Gastroesophageal sphincter (tissue), 4 donors: ENCODE results near the gene HIC2. TPM values are rescaled to one million over a fixed set of nuclear protein-coding genes. Genes with fewer than 3 reads are reported as not detected.
"Not testable (repeated sequence)": the region's sequence is repeated elsewhere in the genome, so short reads cannot be mapped to it uniquely, and the experiment has no call there.

Experiments
- ATAC-seq: fragments of 150-250 bp; one replicate; pipeline ENCODE4 v1.9.1; 2016; ENCODE audit warnings: mild to moderate bottlenecking, moderate library complexity
- H3K27ac ChIP-seq, 4 donors: fragments of 200-600 bp; sonication (generic) in 3 of 4; 1 replicate in 3 of 4; 2 replicates in 1 of 4; pipeline ENCODE4 v1.5.1; 2016 to 2019
- H3K27me3 ChIP-seq: fragments of 200-600 bp; sonication (generic); one replicate; pipeline ENCODE4 v1.5.1; 2019
- H3K36me3 ChIP-seq, 2 donors: fragments of 200-600 bp; sonication (generic); one replicate each; pipeline ENCODE4 v1.5.1; 2019; ENCODE audit warnings: control low read depth in 1 of 2
- H3K4me1 ChIP-seq, 3 donors: fragments of 200-600 bp; sonication (generic); 1 replicate in 2 of 3; 2 replicates in 1 of 3; pipeline ENCODE4 v1.5.1; 2016 to 2019; ENCODE audit warnings: control low read depth in 2 of 3
- H3K4me3 ChIP-seq, 2 donors: fragments of 200-600 bp; sonication (generic); one replicate each; pipeline ENCODE4 v1.5.1; 2019; ENCODE audit warnings: mild to moderate bottlenecking in 1 of 2, moderate library complexity in 1 of 2
- H3K9me3 ChIP-seq, 3 donors: fragments of 200-600 bp; sonication (generic); one replicate each; pipeline ENCODE4 v1.5.1; 2017 to 2019; ENCODE audit warnings: control low read depth in 2 of 3
- CTCF ChIP-seq, 4 experiments: fragments of 200-600 bp in 2 of 4; fragments of 450-650 bp in 2 of 4; sonication (generic) in 1 of 4; IDR thresholded peaks; one replicate each; pipeline ENCODE4 v1.5.1; 2017 to 2019; ENCODE audit warnings: antibody characterized with exemption in 4 of 4, mild to moderate bottlenecking in 2 of 4, moderate library complexity in 2 of 4
- WGBS, 2 donors: methylation state at CpG; one replicate each; pipeline ENCODE4 v1.1.5; 2018; ENCODE audit warnings: low coverage in 1 of 2; 5-methylcytosine and 5-hydroxymethylcytosine counted together
- total RNA-seq, 4 donors: library from RNA; depleted of rRNA; stranded (reverse); fragments of >200 nt; gene quantifications; one replicate each; pipeline ENCODE4 v1.1.0, GENCODE V29; 2016

The HIC2 gene
- total RNA-seq, 4 donors from 2014 or later: 4.4 to 5.1 (median 4.8) TPM

GRCh38 chr22:21407792-21408191, 9.4 kb upstream of the HIC2 start:
- not testable (repeated sequence) for H3K9me3 ChIP-seq, H3K36me3 ChIP-seq, ATAC-seq, H3K27me3 ChIP-seq, H3K4me3 ChIP-seq, H3K4me1 ChIP-seq, H3K27ac ChIP-seq
- no CpG with 5 or more reads among the region's 4 CpGs for WGBS, 2 donors

DNA sequence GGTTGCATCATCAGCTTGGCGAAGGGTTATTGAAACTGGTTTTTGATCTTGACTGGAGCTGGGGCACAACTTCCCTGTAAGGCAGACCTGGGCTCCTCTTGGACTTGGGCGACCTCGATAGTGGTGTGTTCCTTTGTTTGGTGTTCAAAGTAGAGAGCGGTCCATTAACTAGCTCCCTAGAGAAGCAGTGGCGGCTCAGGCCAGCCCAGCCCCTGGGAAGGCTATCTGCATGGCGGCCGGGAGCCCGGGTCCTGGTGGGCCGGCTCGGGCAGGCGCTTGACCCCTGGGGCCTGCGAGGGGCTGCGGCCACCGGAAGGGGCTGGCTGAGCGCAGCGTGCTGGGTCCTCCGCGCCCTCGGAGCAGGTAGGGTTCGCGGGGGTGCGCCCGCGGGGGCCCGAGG, 796 bp upstream of the HIC2 start:
- not testable (repeated sequence) for ATAC-seq, H3K27ac ChIP-seq, H3K36me3 ChIP-seq, H3K9me3 ChIP-seq, H3K27me3 ChIP-seq, H3K4me3 ChIP-seq, H3K4me1 ChIP-seq
- WGBS, 2 donors: no CpG with 5 or more reads among the region's 25 CpGs

- H3K27me3 ChIP-seq, H3K9me3 ChIP-seq, H3K4me1 ChIP-seq, H3K36me3 ChIP-seq: not testable (repeated sequence)
- WGBS, 2 donors: no CpG with 5 or more reads among the region's 33 CpGs
- peak overlapping the region; percentile 33 to 51 for H3K4me3 ChIP-seq
- ATAC-seq: peak; percentile 18
- H3K27ac ChIP-seq: peak overlapping the region in 3 of 4 donors; percentile 73 to 76 (median 74)
- peak in 1 of 4 experiments; percentile 8 for TF ChIP-seq CTCF (IDR thresholded peaks at IDR 0.05)
These were observed 682 bp downstream of the HIC2 start for GRCh38 chr22:21417853-21418252.

GRCh38 chr22:21418974-21419638, 1.9 kb downstream of the HIC2 start:
- H3K36me3 ChIP-seq, H3K4me1 ChIP-seq, H3K4me3 ChIP-seq, H3K27ac ChIP-seq, H3K27me3 ChIP-seq, ATAC-seq, H3K9me3 ChIP-seq: not testable (repeated sequence)
- WGBS, 2 donors: no CpG with 5 or more reads among the region's 15 CpGs

GRCh38 chr22:21420180-21420763, 3.1 kb downstream of the HIC2 start:
- H3K27me3 ChIP-seq, H3K4me3 ChIP-seq, ATAC-seq, H3K4me1 ChIP-seq, H3K9me3 ChIP-seq, H3K36me3 ChIP-seq, H3K27ac ChIP-seq: not testable (repeated sequence)
- WGBS, 2 donors: no CpG with 5 or more reads among the region's 19 CpGs

GRCh38 chr22:21424084-21424709, 7.0 kb downstream of the HIC2 start:
- not testable (repeated sequence) for ATAC-seq, H3K4me3 ChIP-seq, H3K27me3 ChIP-seq, H3K36me3 ChIP-seq, H3K9me3 ChIP-seq, H3K4me1 ChIP-seq, H3K27ac ChIP-seq
- whole genome bisulfite sequencing, 2 donors: no CpG with 5 or more reads among the region's 12 CpGs

DNA sequence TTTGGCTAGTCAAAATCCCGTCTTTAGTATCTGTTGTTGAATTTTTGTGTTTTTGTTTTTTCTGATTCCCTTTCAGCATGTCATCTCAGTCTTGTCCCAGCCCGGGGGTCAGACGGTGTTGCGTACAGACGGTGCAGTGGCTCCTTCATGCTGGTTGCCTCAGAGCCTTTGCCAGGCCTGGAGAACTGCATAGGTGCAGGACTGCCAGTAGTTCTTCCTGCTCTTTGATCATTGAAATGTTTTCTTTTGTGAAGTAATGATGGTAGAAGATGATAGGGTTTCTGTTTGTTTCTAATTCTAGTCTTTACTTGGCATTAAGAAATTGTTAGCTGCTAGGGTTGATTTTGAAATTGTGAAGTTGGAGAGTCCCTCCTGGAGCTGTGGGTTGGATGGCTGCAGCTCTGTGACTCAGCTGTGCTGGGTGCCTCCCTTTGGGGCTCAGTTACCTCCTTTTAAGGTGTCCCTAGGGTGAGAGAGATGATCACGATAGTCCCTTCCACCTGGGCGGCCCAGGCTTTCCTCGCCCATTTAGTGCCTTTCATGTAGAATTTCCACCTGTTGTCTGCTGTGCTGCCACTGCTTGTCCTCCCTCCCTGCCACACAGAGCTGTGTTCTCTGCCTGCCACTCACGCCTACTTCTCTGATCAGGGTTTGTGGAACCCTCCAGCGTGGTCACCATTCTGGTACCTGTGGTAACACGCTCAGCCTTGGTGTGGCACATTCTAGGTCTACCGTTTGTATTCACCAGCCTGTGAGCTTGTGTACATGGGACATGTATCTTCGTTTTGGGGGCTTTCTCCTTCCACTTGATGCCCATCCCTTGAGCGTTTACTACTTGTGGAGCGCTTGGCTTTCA, 17.4 kb downstream of the HIC2 start:
- WGBS, 2 donors: no CpG with 5 or more reads among the region's 15 CpGs
- not testable (repeated sequence) for ATAC-seq, H3K36me3 ChIP-seq, H3K9me3 ChIP-seq, H3K4me1 ChIP-seq, H3K4me3 ChIP-seq, H3K27ac ChIP-seq, H3K27me3 ChIP-seq

- H3K27ac ChIP-seq: peak overlapping the region in 3 of 4 donors; percentile 69 to 78 (median 74)
- WGBS, 2 donors: no CpG with 5 or more reads among the region's 12 CpGs
- not testable (repeated sequence) for H3K4me3 ChIP-seq
These were observed 19.0 kb downstream of the HIC2 start for GRCh38 chr22:21435998-21436810.

GRCh38 chr22:21438013-21438412, 20.8 kb downstream of the HIC2 start:
- WGBS, 2 donors: no CpG with 5 or more reads among the region's 6 CpGs
- not testable (repeated sequence) for H3K36me3 ChIP-seq, ATAC-seq, H3K4me3 ChIP-seq, H3K9me3 ChIP-seq, H3K27me3 ChIP-seq, H3K27ac ChIP-seq
- peaks cover 0 to 12% (median 0%) of the 10 kb centered on the region in 3 donors for H3K4me1 ChIP-seq

More at GRCh38 chr22:21435998-21436810, 19.0 kb downstream of the HIC2 start:
- H3K9me3 ChIP-seq, H3K4me1 ChIP-seq, H3K27me3 ChIP-seq, H3K36me3 ChIP-seq: not testable (repeated sequence)
- ATAC-seq: peak; percentile 89

- ATAC-seq: peak; percentile 42
- not testable (repeated sequence) for H3K27ac ChIP-seq, H3K4me3 ChIP-seq, H3K9me3 ChIP-seq, H3K27me3 ChIP-seq
- Histone ChIP-seq H3K36me3 (peaks cover 0 to 22% of the 10 kb centered on the region in 2 donors), H3K4me1 (peaks cover 0 to 24% (median 0%) of the 10 kb centered on the region in 3 donors)
- no CpG with 5 or more reads among the region's 10 CpGs for WGBS, 2 donors
These were observed 23.0 kb downstream of the HIC2 start for GRCh38 chr22:21440018-21440636.

- peak; percentile 6 for ATAC-seq
- not testable (repeated sequence) for H3K9me3 ChIP-seq, H3K27me3 ChIP-seq, H3K4me3 ChIP-seq, H3K27ac ChIP-seq
- WGBS, 2 donors: no CpG with 5 or more reads among the region's 16 CpGs
- peaks cover 0 to 27% of the 10 kb centered on the region in 2 donors for H3K36me3 ChIP-seq
- peaks cover 0 to 24% (median 0%) of the 10 kb centered on the region in 3 donors for H3K4me1 ChIP-seq
These were observed 23.5 kb downstream of the HIC2 start for GRCh38 chr22:21440676-21441075.
